ENCODE data around the gene NKX6-2.
"Not testable (repeated sequence)": the region's sequence is repeated elsewhere in the genome, so short reads cannot be mapped to it uniquely, and the experiment has no call there.

NKX6-2 gene

GRCh38 chr10:132780356-132780755, 5.6 kb downstream of the NKX6-2 start:
- DNase-seq (ENCODE audit: low read depth in 3 of 3) = no peak

GRCh38 chr10:132779549-132780294, 6.2 kb downstream of the NKX6-2 start:
- DNase-seq (ENCODE audit: low read depth in 3 of 3) = no peak

- DNase-seq (ENCODE audit: low read depth in 3 of 3) = no peak
Measured at GRCh38 chr10:132777441-132777840, 8.5 kb downstream of the NKX6-2 start.

- no peak for DNase-seq (ENCODE audit: low read depth in 3 of 3)
Measured at GRCh38 chr10:132776821-132777220, 9.1 kb downstream of the NKX6-2 start.

GRCh38 chr10:132776186-132776585, 9.8 kb downstream of the NKX6-2 start:
- DNase-seq (ENCODE audit: low read depth in 3 of 3) = no peak

GRCh38 chr10:132774902-132775863, 10.8 kb downstream of the NKX6-2 start:
- no peak for DNase-seq (ENCODE audit: low read depth in 3 of 3)

GRCh38 chr10:132774181-132774901, 11.6 kb downstream of the NKX6-2 start:
- DNase-seq (ENCODE audit: low read depth in 3 of 3) = no peak

GRCh38 chr10:132772816-132773215, 13.1 kb downstream of the NKX6-2 start:
- not testable (repeated sequence) for DNase-seq (ENCODE audit: low read depth in 3 of 3)

- DNase-seq (ENCODE audit: low read depth in 3 of 3) = no peak
Measured at GRCh38 chr10:132770061-132771021, 15.6 kb downstream of the NKX6-2 start.

GRCh38 chr10:132768346-132769248, 17.4 kb downstream of the NKX6-2 start:
- no peak for DNase-seq (ENCODE audit: low read depth in 3 of 3)

GRCh38 chr10:132766291-132766690, 19.7 kb downstream of the NKX6-2 start:
- no peak for DNase-seq (ENCODE audit: low read depth in 3 of 3)

- DNase-seq (ENCODE audit: low read depth in 3 of 3) = no peak
Measured at GRCh38 chr10:132765435-132765834, 20.5 kb downstream of the NKX6-2 start.

- no peak for DNase-seq (ENCODE audit: low read depth in 3 of 3)
Measured at GRCh38 chr10:132764108-132764507, 21.8 kb downstream of the NKX6-2 start.

GRCh38 chr10:132763545-132763944, 22.4 kb downstream of the NKX6-2 start:
- DNase-seq (ENCODE audit: low read depth in 3 of 3) = no peak

- DNase-seq (ENCODE audit: low read depth in 3 of 3) = peak in 1 of 3 experiments; percentile 15
Measured at GRCh38 chr10:132762267-132762666, 23.7 kb downstream of the NKX6-2 start.

GRCh38 chr10:132761395-132762060, 24.4 kb downstream of the NKX6-2 start:
- no peak for DNase-seq (ENCODE audit: low read depth in 3 of 3)

GRCh38 chr10:132758865-132759264, 27.1 kb downstream of the NKX6-2 start:
- DNase-seq (ENCODE audit: low read depth in 3 of 3) = no peak

- no peak for DNase-seq (ENCODE audit: low read depth in 3 of 3)
Measured at GRCh38 chr10:132757171-132757570, 28.8 kb downstream of the NKX6-2 start.

- DNase-seq (ENCODE audit: low read depth in 3 of 3) = no peak
Measured at GRCh38 chr10:132756591-132756990, 29.4 kb downstream of the NKX6-2 start.

Measured in stimulated activated CD4-positive, alpha-beta T cell treated with anti-CD3 and anti-CD28 coated beads, TNF-alpha, amount 100 ng/mL, for 24 hours (primary cell).